ENCODE measurements around the gene RAB40B.

Gene RAB40B

GRCh38 chr17:82638183-82638773 is 60.2 kb downstream of the RAB40B start:
- Histone ChIP-seq H3K27me3 (ENCODE audit: insufficient read depth, low read length) (no peaks in the 10 kb centered on the region), H3K9me3 (ENCODE audit: insufficient read depth, low read depth, low read length) (no peaks in the 10 kb centered on the region), H3K79me2 (ENCODE audit: control insufficient read depth, insufficient read depth, low read length, poor library complexity) (peaks cover 13% of the 10 kb centered on the region), H3K9ac (ENCODE audit: low read length) (no peak overlapping the region), H3K79me1 (ENCODE audit: low read length) (no peaks in the 10 kb centered on the region), H4K8ac (ENCODE audit: low read depth, low read length) (no peak overlapping the region), H4K91ac (ENCODE audit: low read depth, low read length) (no peak overlapping the region), H2AK5ac (ENCODE audit: low read length) (no peak overlapping the region), H3K4me1 (ENCODE audit: control insufficient read depth in 1 of 2, insufficient read depth in 2 of 2, low read length in 2 of 2) (peaks cover 0 to 4% of the 10 kb centered on the region in 2 experiments), H3K18ac (ENCODE audit: low read length) (no peak overlapping the region), H3K14ac (ENCODE audit: low read length) (no peak overlapping the region), H3K27ac (ENCODE audit: low read depth, low read length) (no peak overlapping the region), H2AFZ (ENCODE audit: insufficient read depth, low read length, poor library complexity) (no peak overlapping the region), H3K23ac (ENCODE audit: low read length) (no peak overlapping the region), H2BK5ac (ENCODE audit: low read depth, low read length, poor library complexity) (no peak overlapping the region), H3K4me3 (ENCODE audit: low read depth, low read length) (no peak overlapping the region), H3K4me2 (ENCODE audit: low read length) (no peak overlapping the region), H2BK12ac (ENCODE audit: low read length) (no peak overlapping the region), H3K4ac (ENCODE audit: low read depth, low read length) (no peak overlapping the region), H3K36me3 (ENCODE audit: control insufficient read depth in 1 of 2, insufficient read depth in 2 of 2, low read length in 2 of 2) (peaks cover 40 to 42% of the 10 kb centered on the region in 2 experiments), H2BK120ac (ENCODE audit: insufficient read depth, low read length, poor library complexity) (no peak overlapping the region), H4K12ac (ENCODE audit: low read depth, low read length) (no peak overlapping the region)
- no peak for DNase-seq
- no CpG with 5 or more reads among the region's 5 CpGs for WGBS (ENCODE audit: extremely low coverage, insufficient coverage, insufficient read length)

- H4K8ac ChIP-seq (ENCODE audit: low read depth, low read length), result no peak overlapping the region
- WGBS (ENCODE audit: extremely low coverage, insufficient coverage, insufficient read length), result no CpG with 5 or more reads among the region's 16 CpGs
- H3K18ac ChIP-seq (ENCODE audit: low read length), result peak overlapping the region; percentile 21
- no peak overlapping the region for H3K4me2 ChIP-seq (ENCODE audit: low read length)
- no peak overlapping the region for H2BK12ac ChIP-seq (ENCODE audit: low read length)
- H2AFZ ChIP-seq (ENCODE audit: insufficient read depth, low read length, poor library complexity), result no peak overlapping the region
- H3K9me3 ChIP-seq (ENCODE audit: insufficient read depth, low read depth, low read length), result no peaks in the 10 kb centered on the region
- no peak overlapping the region for H3K9ac ChIP-seq (ENCODE audit: low read length)
- H3K23ac ChIP-seq (ENCODE audit: low read length), result no peak overlapping the region
- peak; percentile 53 to 70 for DNase-seq
- no peak overlapping the region for H3K4me3 ChIP-seq (ENCODE audit: low read depth, low read length)
- H3K27me3 ChIP-seq (ENCODE audit: insufficient read depth, low read length), result no peaks in the 10 kb centered on the region
- no peak overlapping the region for H2BK120ac ChIP-seq (ENCODE audit: insufficient read depth, low read length, poor library complexity)
- H3K27ac ChIP-seq (ENCODE audit: low read depth, low read length), result no peak overlapping the region
- no peak overlapping the region for H3K14ac ChIP-seq (ENCODE audit: low read length)
- H2BK5ac ChIP-seq (ENCODE audit: low read depth, low read length, poor library complexity), result no peak overlapping the region
- H2AK5ac ChIP-seq (ENCODE audit: low read length), result no peak overlapping the region
- H3K4me1 ChIP-seq (ENCODE audit: control insufficient read depth in 1 of 2, insufficient read depth in 2 of 2, low read length in 2 of 2), result peaks cover 0 to 4% of the 10 kb centered on the region in 2 experiments
- no peak overlapping the region for H4K91ac ChIP-seq (ENCODE audit: low read depth, low read length)
- peaks cover 10% of the 10 kb centered on the region for H3K79me2 ChIP-seq (ENCODE audit: control insufficient read depth, insufficient read depth, low read length, poor library complexity)
- peaks cover 27 to 32% of the 10 kb centered on the region in 2 experiments for H3K36me3 ChIP-seq (ENCODE audit: control insufficient read depth in 1 of 2, insufficient read depth in 2 of 2, low read length in 2 of 2)
- peak overlapping the region; percentile 82 for H3K4ac ChIP-seq (ENCODE audit: low read depth, low read length)
- H4K12ac ChIP-seq (ENCODE audit: low read depth, low read length), result no peak overlapping the region
- no peaks in the 10 kb centered on the region for H3K79me1 ChIP-seq (ENCODE audit: low read length)
These were observed 61.6 kb downstream of the RAB40B start for GRCh38 chr17:82636626-82637598.

- no peak overlapping the region for H3K9ac ChIP-seq (ENCODE audit: low read length)
- no peak overlapping the region for H2BK12ac ChIP-seq (ENCODE audit: low read length)
- no peak overlapping the region for H3K18ac ChIP-seq (ENCODE audit: low read length)
- no peak overlapping the region for H3K27ac ChIP-seq (ENCODE audit: low read depth, low read length)
- no peak overlapping the region for H2BK120ac ChIP-seq (ENCODE audit: insufficient read depth, low read length, poor library complexity)
- H3K36me3 ChIP-seq (ENCODE audit: control insufficient read depth in 1 of 2, insufficient read depth in 2 of 2, low read length in 2 of 2), result peaks cover 25 to 27% of the 10 kb centered on the region in 2 experiments
- peaks cover 4% of the 10 kb centered on the region for H3K79me2 ChIP-seq (ENCODE audit: control insufficient read depth, insufficient read depth, low read length, poor library complexity)
- no peak overlapping the region for H2AK5ac ChIP-seq (ENCODE audit: low read length)
- no peak for DNase-seq
- no peaks in the 10 kb centered on the region for H3K79me1 ChIP-seq (ENCODE audit: low read length)
- no peak overlapping the region for H3K4me3 ChIP-seq (ENCODE audit: low read depth, low read length)
- no peak overlapping the region for H3K14ac ChIP-seq (ENCODE audit: low read length)
- no peak overlapping the region for H4K12ac ChIP-seq (ENCODE audit: low read depth, low read length)
- H4K8ac ChIP-seq (ENCODE audit: low read depth, low read length), result no peak overlapping the region
- no peak overlapping the region for H3K23ac ChIP-seq (ENCODE audit: low read length)
- H4K91ac ChIP-seq (ENCODE audit: low read depth, low read length), result no peak overlapping the region
- no peaks in the 10 kb centered on the region for H3K9me3 ChIP-seq (ENCODE audit: insufficient read depth, low read depth, low read length)
- H3K4me2 ChIP-seq (ENCODE audit: low read length), result no peak overlapping the region
- no peaks in the 10 kb centered on the region for H3K27me3 ChIP-seq (ENCODE audit: insufficient read depth, low read length)
- peaks cover 0 to 4% of the 10 kb centered on the region in 2 experiments for H3K4me1 ChIP-seq (ENCODE audit: control insufficient read depth in 1 of 2, insufficient read depth in 2 of 2, low read length in 2 of 2)
- H2BK5ac ChIP-seq (ENCODE audit: low read depth, low read length, poor library complexity), result no peak overlapping the region
- no peak overlapping the region for H2AFZ ChIP-seq (ENCODE audit: insufficient read depth, low read length, poor library complexity)
- H3K4ac ChIP-seq (ENCODE audit: low read depth, low read length), result no peak overlapping the region
These were observed 65.2 kb downstream of the RAB40B start for GRCh38 chr17:82633343-82633742.

- no peak overlapping the region for H4K91ac ChIP-seq (ENCODE audit: low read depth, low read length)
- no peak for DNase-seq
- H3K18ac ChIP-seq (ENCODE audit: low read length), result no peak overlapping the region
- peak overlapping the region; percentile 2 for H3K4ac ChIP-seq (ENCODE audit: low read depth, low read length)
- no peaks in the 10 kb centered on the region for H3K9me3 ChIP-seq (ENCODE audit: insufficient read depth, low read depth, low read length)
- H2BK12ac ChIP-seq (ENCODE audit: low read length), result no peak overlapping the region
- H3K9ac ChIP-seq (ENCODE audit: low read length), result no peak overlapping the region
- H4K12ac ChIP-seq (ENCODE audit: low read depth, low read length), result no peak overlapping the region
- WGBS (ENCODE audit: extremely low coverage, insufficient coverage, insufficient read length), result no CpG with 5 or more reads among the region's 8 CpGs
- H3K14ac ChIP-seq (ENCODE audit: low read length), result no peak overlapping the region
- H3K27ac ChIP-seq (ENCODE audit: low read depth, low read length), result no peak overlapping the region
- H3K79me2 ChIP-seq (ENCODE audit: control insufficient read depth, insufficient read depth, low read length, poor library complexity), result peaks cover 4% of the 10 kb centered on the region
- no peak overlapping the region for H2BK120ac ChIP-seq (ENCODE audit: insufficient read depth, low read length, poor library complexity)
- peaks cover 0 to 4% of the 10 kb centered on the region in 2 experiments for H3K4me1 ChIP-seq (ENCODE audit: control insufficient read depth in 1 of 2, insufficient read depth in 2 of 2, low read length in 2 of 2)
- H2BK5ac ChIP-seq (ENCODE audit: low read depth, low read length, poor library complexity), result no peak overlapping the region
- H3K79me1 ChIP-seq (ENCODE audit: low read length), result no peaks in the 10 kb centered on the region
- no peak overlapping the region for H2AK5ac ChIP-seq (ENCODE audit: low read length)
- H3K27me3 ChIP-seq (ENCODE audit: insufficient read depth, low read length), result no peaks in the 10 kb centered on the region
- H3K23ac ChIP-seq (ENCODE audit: low read length), result no peak overlapping the region
- H4K8ac ChIP-seq (ENCODE audit: low read depth, low read length), result no peak overlapping the region
- no peak overlapping the region for H2AFZ ChIP-seq (ENCODE audit: insufficient read depth, low read length, poor library complexity)
- H3K36me3 ChIP-seq (ENCODE audit: control insufficient read depth in 1 of 2, insufficient read depth in 2 of 2, low read length in 2 of 2), result peaks cover 31 to 32% of the 10 kb centered on the region in 2 experiments
- no peak overlapping the region for H3K4me2 ChIP-seq (ENCODE audit: low read length)
- H3K4me3 ChIP-seq (ENCODE audit: low read depth, low read length), result no peak overlapping the region
These were observed 66.0 kb downstream of the RAB40B start for GRCh38 chr17:82632451-82632850.

Measured in trophoblast cell (in vitro differentiated cells and primary cell).